ENCODE results near the gene DLG4.

The DLG4 gene

GRCh38 chr17:7228920-7229319 is 9.3 kb upstream of the DLG4 start:
- no peak for DNase-seq

- no peak for DNase-seq
Measured at GRCh38 chr17:7226721-7227710, 7.4 kb upstream of the DLG4 start.

DNA sequence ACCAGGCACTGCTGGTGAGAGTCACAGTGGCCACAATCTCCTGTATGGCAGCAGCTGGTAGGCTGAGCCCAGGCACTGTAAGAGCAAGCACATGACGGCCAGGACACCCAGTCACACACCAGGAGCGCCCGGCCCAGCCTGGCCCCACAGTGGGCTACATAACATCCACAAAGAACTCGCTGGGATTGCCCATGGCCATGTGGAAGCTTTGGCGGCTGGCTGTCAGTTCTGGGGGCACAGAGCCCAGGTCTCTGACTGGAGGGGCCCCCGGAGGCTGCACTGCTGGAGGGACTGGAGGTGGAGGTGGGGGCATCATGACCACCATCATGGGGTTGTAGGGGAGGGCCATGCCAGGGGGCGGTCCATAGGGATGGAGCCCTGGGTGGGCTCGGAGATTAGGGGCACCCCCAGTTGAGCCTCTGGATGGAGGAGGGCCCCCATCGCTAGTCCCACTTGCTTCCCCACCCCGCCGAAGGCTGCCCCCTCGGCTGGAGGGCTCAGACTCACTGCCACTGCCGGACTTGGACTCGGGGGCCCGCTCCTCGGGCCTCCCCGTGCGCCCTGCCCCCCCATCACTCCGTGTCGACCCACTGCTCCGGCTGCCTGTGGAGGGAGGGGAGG is 6.2 kb upstream of the DLG4 start:
- DNase-seq = no peak

DNA sequence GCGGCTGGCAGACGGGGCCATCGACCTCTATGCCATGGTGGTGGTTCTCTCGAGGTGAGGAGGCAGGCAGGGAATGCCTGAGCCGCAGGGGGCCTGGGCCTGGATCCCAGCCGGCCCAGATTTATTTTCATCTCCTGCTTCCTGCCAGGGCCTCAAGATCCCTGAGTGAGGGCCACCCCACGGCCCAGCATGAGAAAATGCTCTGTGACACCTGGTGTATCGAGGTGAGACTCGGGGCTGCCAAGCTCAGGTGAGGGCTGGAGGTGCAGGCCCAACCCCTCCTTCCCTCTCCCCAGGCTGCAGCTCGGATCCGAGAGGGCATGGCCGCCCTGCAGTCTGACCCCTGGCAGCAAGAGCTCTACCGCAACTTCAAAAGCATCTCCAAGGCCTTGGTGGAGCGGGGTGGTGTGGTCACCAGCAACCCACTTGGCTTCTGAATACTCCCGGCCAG is 5.0 kb upstream of the DLG4 start:
- no peak for DNase-seq

GRCh38 chr17:7224110-7224509 is 4.5 kb upstream of the DLG4 start:
- DNase-seq = no peak

GRCh38 chr17:7223375-7223774 is 3.7 kb upstream of the DLG4 start:
- no peak for DNase-seq

- DNase-seq = no peak
Measured at GRCh38 chr17:7222972-7223292, 3.3 kb upstream of the DLG4 start.

DNA sequence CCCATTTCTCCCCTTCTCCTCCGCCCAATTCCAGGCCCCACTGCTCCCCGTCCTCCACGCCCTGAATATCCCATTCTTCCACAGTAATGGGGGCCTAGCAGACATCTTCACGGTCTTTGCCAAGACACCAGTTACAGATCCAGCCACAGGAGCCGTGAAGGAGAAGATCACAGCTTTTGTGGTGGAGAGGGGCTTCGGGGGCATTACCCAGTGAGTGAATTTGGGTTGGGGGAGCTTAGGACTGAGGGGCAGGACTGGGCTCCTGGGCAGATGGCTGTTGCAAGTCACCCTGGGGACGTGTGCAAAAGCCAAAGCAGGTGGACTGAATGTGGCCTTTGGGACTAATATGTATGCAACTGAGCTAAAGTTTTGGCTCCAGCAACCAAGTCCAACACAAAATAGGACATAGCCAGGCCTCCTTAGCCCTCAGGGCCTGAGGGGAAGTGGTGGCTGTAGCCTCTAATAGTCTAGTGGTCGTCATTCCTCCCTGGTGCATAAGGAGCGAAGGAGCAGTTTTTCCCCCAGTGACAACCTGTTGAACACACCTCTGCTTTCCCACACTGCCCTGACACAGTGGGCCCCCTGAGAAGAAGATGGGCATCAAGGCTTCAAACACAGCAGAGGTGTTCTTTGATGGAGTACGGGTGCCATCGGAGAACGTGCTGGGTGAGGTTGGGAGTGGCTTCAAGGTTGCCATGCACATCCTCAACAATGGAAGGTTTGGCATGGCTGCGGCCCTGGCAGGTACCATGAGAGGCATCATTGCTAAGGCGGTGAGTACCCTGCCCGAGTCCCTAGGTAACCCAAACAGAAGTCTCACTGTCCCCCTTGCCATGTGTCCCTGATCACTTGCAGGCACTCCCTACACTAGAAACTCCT is 2.7 kb upstream of the DLG4 start:
- no peak for DNase-seq

DNA sequence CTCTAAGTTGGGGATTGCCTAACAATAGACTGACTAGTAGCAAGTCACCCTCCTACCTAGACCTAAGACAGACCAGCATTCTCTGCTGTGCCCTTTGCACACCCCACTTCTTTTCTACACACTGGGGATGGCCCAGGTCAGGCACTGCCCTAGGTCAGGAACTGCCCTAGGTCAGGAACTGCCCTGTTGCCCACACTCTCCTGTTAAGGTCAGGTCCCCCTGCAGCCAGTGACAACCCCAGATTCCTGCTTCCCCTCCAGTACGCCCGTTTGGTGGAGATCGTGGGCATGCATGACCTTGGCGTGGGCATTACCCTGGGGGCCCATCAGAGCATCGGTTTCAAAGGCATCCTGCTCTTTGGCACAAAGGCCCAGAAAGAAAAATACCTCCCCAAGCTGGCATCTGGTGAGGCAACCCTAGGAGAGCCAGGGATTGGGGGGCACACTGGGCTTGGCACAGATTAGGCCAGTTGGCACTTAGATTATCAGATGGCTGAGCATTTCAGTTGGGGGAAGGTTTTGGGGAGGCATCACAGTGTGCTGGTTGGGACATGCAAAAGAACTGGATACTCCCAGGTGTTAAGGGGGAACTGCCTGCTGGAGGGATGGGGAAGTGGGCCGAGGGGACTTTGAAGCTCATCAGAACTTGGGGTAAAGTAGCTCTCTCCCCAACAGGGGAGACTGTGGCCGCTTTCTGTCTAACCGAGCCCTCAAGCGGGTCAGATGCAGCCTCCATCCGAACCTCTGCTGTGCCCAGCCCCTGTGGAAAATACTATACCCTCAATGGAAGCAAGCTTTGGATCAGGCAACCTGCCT is 1.8 kb upstream of the DLG4 start:
- DNase-seq = no peak

GRCh38 chr17:7220593-7221277 is 1.1 kb upstream of the DLG4 start:
- peak; percentile 67 to 71 for DNase-seq

GRCh38 chr17:7219229-7219811 is 316 bp downstream of the DLG4 start:
- DNase-seq = no peak

DNA sequence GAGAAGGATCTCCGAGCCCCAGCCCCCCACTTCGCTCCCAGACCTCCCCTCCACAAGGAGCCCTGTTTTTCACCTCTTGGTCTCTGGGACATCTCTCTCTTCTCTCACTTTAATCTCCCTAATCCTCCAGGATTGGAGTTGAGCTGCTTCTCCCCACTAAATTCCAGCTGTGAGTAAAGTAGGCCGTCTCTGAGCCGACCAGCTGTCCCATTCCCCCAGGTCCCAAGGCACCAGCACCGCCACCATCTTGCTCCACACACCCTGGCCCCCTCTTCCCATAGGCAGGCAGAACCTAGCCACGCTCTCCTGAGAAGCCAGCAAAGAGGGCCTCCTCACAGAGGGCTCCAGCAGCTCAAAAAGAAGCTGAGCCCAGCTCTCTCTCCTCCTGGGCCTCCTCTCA is 878 bp downstream of the DLG4 start:
- DNase-seq = no peak

GRCh38 chr17:7218166-7218565 is 1.5 kb downstream of the DLG4 start:
- no peak for DNase-seq

DNA sequence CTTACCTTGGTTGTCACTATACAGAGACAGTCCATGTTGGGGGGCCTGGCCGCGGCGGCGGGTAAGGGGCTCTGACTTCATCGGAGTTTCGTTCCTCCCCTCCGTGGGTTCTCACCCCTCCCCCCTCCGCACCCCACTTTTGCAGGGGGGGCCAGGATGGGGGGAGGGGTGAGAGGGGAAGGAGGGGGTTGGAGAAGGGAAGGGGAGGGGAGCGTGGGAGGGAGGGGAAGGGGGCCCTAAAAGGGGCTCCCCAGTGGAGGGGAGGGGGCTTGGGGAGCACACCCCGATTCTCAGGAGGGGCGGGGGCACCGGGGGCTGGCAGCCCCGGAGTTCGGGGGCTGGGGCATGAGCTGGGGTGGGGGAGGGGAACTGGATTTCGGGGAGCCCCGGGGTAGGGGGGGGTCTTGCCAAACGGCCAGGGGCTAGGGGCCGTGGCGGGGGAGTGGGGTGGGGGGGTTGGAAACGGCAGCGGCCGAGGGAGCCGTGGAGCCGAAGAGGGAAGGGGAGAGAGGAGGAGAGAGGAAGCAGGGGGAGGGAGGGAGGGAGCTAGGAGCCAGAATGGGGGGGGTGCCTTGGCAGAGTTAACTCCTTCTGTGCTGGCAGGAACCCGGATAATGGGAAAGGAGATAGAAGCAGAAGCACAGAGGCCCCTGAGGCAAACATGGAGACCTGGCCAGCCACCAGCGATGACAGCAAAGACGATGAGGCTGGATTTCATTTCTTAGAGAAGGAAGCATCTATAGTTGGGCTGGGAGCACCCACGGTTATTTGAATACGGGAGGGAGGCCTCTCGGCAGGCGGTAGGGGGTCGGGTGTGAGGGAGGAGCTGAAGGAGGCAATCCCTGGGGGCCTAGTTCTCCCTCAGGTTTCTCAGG is 2.3 kb downstream of the DLG4 start:
- no peak for DNase-seq

- no peak for DNase-seq
Measured at GRCh38 chr17:7216242-7217112, 3.2 kb downstream of the DLG4 start.

DNA sequence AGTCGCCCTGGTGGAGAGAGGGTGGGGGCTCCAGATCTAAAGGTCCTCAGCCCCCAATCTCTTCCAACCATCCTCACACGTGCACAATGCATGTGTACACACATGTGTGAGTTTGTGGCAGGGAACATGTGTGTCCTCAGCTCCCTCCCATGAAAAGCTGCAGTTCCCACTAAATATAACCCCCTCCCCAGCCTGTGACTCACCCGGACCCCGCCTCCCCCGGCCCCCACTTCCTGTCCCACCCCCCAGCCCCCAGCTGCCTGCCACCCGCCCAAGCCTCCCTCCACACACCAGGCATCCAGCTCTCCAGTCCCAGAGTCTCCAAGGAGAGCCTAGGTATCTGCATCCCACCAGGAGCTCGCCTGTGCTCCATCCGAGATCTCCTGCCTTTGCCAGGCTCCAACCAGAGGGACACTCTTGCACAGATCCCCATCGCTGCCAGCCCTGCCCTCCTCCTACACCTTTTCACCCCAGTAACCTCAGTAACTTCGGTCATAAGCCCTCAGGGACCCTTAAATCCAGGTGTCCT is 3.9 kb downstream of the DLG4 start:
- DNase-seq = no peak

GRCh38 chr17:7215136-7215638 is 4.4 kb downstream of the DLG4 start:
- no peak for DNase-seq

DNA sequence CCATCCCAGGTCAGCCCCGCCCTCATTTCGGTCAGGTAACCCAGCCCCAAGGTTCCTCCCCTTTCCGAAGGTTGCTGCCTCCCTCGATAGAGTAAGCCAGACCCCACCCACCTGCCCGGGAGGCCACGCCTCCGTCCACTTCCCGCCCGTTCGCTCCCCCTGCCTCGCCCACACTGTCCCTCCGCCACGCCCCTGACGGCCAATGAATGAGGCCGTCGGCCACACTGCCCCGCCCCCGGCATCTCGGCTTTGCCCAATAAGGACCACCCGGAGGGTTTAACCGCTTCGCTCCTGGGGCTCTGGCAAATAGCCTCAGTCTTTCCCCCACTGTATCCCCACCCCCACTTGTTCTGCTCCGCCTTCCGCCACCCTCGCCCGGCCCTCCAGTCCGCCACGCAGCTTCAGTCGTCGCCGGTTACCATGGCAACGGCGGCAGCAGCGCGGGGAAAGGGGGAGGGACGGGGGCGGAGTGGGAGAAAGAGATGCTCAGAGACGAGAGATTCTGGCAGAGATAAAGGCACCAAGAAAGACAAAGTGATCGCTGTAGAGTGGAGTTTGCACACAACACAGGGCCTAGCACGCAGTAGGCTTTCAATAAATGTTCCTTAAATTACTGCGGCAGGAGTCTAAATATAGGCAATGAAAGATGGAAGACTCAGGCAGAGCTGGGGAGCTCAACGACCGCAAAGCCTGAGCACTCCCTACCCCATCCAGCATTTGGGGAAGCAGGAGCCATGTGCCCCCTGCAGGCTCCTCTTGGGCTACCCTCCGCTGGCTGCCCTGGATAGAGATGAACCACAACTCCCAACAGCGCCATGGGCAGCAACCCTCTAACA is 5.1 kb downstream of the DLG4 start:
- DNase-seq = peak; percentile 99
